CD1c-positive myeloid dendritic cell (primary cell): Measurements from ENCODE around the gene PGAP1.

ENCODE experiments used
- DNase-seq: peaks from one replicate; pipeline ENCODE4 v3.0.0-alpha.2; 2016; ENCODE audit errors: extremely low spot score

Gene PGAP1

DNA sequence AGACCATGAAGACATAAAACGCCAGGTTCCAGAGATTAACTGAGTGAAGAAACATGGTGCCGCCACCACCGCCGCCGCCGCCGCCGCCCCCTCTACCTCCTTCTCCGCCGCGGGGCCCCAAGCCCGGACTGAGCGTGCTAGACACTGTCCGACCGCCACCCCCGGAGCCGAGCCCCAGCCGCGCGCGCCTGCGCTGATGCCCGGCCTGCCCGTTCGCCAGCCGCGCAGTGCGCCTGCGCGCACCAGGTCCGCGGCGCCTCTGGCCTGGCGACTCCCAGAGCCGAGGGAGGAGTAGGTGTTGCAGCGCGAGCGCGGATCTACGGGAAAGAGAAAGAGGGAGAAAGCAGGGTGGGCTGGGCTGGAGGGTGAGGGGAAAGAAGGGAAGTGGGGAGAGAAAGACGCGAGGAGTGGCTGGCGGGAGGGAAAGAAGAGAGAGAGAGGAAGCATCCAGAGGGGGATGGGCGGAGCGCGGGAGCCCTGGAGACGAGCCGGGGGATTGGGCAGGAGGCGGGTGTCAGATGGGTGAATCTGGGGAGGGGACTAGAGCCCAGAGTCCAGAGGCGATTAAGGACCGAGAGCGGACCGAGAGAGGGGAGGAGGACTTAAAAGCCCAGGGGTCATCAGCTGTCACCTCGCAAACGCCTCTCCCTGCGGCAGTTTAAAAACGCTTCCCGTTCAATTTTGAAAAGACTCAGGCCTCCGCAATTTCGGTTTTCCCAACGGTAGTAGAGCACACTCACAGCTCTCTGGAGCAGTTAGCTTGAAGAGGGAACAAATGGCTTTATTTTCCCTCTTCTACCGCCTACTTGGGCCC, at the start of gene PGAP1:
Gene PGAP1, minus strand, starts transcription at position 146 of the 814 bp plus-strand sequence. Its CDS starts 91 bp downstream, at position 55.
- peak; percentile 93 for DNase-seq

- DNase-seq: no peak
These were observed 48.5 kb upstream of the PGAP1 start for GRCh38 chr2:196974970-196975369.

GRCh38 chr2:196971574-196972279, 45.2 kb upstream of the PGAP1 start:
- no peak for DNase-seq

DNA sequence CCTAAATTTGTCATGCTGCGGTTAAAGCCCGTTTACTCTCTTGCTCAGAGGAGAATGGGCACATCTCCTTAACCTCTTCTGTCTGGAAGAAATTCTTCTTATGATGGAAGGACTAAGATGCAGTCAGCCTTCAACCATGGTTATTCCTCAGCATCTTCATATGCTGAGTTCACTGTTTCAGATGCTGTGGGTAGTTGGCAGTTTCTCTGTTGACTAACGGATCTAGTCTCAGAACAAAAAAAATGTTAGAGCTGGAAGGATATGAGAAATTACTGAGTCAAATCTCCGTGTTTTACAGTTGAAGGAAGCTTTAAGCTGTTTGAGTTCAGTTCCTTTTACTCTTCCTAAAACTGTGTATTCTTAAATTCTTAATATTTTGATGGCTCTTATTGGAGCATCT, 43.6 kb upstream of the PGAP1 start:
- DNase-seq: no peak

DNA sequence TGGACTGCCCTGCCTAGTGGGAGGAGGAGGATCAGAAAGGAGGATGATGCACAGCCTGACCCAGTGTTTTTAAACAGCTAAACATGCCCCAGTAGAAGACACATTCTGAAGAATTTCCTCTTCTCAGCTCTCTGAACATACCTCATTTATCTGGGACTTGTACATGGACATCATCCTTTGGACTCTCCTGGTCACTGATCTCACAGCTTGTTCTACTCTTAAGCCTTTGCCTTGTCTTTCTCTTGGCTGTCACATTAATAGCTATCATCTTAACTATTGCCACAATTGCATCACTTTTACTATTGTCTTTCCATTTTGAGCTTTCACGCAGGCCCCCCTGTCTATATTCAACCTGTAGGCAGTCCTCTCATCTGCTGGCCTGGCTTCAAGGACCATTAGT, 42.0 kb upstream of the PGAP1 start:
- DNase-seq: no peak

DNA sequence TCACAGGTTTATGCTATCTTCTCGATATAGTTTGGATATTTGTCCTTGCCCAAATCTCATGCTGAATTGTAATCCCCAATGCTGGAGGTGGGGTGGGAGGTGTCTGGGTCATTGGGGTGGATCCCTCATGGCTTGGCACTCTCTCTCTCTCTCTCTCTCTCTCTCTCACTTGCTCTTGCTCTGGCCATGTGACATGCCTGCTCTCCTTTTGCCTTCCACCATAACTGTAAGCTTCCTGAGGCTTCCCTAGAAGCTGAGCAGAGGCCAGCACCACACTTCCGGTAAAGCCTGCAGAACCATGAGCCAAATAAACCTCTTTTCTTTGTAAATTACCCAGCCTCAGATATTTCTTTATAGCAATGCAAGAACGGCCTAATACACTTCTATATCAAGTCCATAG, 41.3 kb upstream of the PGAP1 start:
- no peak for DNase-seq

DNA sequence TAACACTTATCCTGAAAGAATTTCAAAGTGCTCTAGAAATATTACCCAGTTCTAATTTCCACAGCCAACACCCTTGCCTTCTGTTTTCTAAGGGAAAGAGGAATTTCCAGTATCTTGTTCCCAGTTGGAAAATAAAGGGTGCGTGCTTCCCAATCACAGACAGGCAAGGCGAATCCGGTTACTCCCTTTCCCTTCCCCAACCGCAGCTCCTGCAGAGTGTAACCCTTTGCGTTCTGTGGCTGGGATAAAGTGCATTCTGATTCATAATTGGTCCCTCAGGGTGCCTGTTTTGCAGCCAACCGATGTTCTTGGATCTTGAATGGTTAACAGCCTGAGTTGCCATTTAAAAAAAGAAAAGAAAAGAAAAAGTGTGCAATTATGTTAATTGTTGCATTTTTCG, 40.6 kb upstream of the PGAP1 start:
- DNase-seq: no peak

- DNase-seq: no peak
These were observed 39.6 kb upstream of the PGAP1 start for GRCh38 chr2:196966061-196966460.

DNA sequence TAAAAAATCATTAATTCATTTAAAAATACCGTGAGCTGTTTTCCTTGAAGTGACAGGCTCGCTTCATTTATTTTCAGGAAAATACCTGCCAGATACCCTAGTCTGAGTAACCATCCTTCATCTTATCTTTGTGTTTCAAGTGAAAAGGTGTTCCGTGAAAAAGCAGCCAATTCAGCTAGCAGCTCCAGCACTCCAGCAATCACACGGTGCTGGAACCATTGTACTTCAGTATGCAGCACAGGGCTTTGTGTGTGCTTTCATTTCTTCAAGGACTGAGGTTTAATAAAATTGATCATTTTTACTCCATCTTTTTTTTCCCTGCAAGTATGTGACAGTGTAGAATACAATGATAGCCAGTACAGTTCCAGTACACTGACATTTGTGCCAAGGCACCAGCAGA, 39.1 kb upstream of the PGAP1 start:
- no peak for DNase-seq

DNA sequence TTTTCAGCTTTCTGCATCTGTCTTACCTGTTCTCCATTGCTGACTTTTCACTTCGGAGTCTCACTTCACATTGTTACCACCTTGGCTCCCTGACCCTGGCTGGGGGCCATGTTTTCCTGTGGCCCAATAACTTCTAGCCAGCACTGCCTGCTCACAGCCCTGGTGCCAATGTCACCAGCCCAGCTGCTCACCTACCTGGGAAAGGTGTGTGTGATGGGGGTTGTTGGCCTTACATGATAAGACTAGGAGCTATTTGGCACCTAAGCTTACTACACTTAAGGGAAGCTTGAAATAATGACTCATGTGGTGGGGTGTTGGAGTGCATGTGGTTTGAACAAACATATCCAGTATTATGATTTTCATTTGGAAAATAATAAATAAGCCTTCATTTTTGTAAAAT, 37.5 kb upstream of the PGAP1 start:
- DNase-seq: no peak

GRCh38 chr2:196963043-196963442, 36.5 kb upstream of the PGAP1 start:
- DNase-seq: peak; percentile 55

- no peak for DNase-seq
These were observed 35.8 kb upstream of the PGAP1 start for GRCh38 chr2:196962325-196962724.

GRCh38 chr2:196961889-196962288, 35.4 kb upstream of the PGAP1 start:
- DNase-seq: no peak

DNA sequence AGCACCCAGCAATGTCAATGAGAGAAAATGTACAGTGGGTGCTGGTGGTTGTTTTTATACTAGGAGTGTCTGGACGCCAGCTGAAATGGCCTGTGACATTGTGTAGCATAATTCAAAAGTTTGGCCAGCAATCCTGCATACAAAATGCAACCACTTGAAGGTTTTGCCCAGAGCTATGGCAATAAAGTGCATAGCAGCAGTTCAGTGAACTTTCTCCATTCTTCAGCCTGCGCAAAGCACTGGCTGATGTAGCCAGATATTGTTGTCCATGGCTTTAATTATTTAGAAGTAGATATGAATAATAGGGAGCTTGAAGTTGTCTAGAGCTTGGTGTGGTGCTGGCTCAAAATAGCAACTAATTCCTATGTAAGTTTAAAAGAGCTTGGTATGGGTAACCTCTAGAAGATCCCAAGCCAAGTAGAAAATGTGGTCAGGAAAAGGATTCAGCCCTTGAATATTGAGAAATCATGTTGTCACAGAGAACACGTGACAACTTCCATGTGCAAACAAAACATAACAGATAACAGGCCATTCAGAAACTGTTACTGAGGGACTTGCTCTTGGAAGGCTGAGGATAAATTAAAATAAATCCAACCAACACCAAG, 33.3 kb upstream of the PGAP1 start:
- no peak for DNase-seq

DNA sequence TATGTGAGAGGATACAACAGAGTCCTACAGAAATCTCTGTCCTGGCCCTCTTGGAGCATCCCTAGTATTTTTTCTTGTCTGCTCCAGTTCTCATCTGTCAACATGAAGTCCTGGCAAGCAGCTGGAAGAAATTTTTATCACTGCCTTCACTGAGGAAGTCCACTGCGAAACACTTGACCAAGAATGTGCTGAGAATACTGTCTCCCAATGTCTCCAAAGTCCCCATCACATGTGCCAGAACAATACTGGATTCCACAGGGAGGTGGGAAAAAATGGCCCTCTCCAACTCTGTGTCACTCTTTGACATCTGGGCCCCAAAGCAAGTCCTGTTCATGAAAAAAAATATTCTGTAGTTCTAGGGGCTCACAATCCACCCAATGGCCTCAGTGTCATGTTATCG, 32.8 kb upstream of the PGAP1 start:
- DNase-seq: no peak

DNA sequence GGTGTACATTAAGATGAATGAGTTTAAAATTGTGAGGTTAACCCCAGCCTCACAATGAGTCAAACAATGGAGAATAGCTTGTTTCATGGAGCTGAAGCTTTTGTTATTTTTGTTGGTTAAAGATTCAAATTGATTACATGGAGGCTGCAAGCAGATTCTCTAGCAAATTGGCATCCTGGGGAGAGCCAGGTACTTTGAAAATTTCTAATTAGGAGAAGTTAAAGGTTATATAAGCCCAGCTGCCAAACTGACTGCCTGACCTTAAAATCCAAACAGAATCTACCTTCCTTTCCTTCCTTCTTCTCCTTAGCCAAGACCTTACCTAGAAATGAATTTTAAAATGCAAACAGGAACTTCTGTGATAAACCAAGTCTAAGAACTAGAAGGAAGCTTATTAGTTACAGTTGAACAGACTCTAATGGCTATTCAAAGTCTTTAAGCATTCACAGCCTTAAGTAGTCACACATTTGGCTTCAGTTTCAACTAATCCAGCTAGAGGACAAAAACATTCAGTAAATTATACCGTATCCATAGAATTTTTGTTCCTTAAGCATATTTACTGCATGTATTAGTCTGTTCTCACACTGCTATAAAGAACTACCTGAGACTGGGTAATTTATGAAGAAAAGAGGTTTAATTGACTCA, 31.5 kb upstream of the PGAP1 start:
- DNase-seq: no peak

GRCh38 chr2:196957442-196957841, 30.9 kb upstream of the PGAP1 start:
- no peak for DNase-seq

DNA sequence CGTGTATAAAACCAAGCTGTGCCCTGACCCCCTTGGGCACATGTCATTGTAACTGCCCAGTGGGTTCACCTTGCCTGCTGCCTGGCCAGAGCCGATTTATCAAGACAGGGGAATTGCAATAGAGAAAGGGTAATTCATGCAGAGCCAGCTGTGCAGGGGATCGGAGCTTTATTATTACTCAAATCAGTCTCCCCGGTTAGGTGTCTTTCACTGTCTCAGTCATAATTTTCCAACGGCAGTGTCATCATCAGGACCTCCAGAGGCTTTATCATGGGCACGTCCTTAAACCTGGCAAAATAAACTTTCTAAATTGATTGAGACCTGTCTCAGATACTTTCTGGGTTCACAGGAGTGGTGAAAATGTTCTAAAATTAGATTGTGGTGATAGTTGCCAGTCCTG, 29.6 kb upstream of the PGAP1 start:
- DNase-seq: no peak

GRCh38 chr2:196955036-196955435, 28.5 kb upstream of the PGAP1 start:
- no peak for DNase-seq

DNA sequence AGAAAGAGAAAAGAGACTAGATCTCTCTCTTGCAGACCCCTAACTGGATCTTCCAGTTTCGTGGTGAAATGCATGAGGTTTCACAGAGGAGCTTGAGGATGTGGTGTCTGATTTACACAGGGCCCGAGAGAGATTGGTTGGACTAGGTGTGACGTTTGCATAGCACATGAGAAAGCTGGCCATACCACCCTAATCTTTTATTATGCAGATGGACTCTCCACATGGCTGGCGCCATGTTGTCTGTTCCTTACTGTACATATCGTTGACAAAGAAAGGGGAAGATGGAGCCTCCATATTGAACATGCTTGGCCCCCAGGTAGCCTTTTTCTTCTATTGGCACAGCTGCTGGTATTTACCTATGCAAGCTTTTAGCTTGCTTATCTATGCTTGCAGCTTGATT, 27.5 kb upstream of the PGAP1 start:
- DNase-seq: no peak

DNA sequence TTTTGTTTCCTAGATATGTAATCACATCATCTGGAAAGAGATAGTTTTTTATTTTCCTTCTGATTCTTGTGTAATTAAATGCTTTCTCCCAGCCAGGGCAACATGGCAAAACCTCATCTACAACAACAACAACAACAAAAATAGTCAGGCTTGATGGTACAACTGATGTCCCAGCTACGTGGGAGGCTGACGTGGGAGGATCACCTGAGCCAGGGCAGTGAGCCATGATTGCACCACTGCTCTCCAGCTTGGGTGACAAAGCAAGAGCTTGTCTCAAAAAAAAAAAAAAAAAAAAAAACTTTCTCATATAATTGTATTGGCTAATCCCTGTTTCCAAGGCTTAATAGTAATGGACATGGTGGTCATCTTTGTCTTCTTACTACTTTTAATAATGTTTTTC, 26.4 kb upstream of the PGAP1 start:
- no peak for DNase-seq

DNA sequence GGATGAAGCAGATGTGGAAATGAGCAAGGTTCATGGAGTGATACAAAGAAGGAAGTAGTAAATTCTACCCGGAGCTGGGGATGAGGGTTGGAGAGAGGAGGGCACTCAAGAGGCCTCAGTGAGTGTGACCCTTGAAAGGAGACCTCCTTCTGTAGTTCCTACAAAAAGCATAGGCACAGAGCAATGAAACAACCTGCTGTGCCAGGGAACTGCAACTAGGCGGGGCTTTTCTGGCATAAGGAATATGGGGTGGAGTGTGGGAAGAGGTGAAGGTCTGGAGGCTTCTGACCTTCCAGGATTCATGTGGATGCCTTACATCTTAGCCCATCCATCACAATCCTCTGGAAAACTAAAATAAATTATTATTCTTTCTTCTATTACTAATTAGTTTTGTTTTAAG, 25.5 kb upstream of the PGAP1 start:
- no peak for DNase-seq
